Chondrocyte (in vitro differentiated cells): ENCODE results near the gene CDH16. TPM values are rescaled to one million over a fixed set of nuclear protein-coding genes. Genes with fewer than 3 reads are reported as not detected.
"Not testable (repeated sequence)": the region's sequence is repeated elsewhere in the genome, so short reads cannot be mapped to it uniquely, and the experiment has no call there.

Source experiments
- DNase-seq: peaks from one replicate; pipeline ENCODE4 v3.0.0; 2021; ENCODE audit warnings: mixed read lengths, low spot score
- H3K27ac Mint-ChIP-seq: one replicate; pipeline ENCODE4 v1.8.0; 2021; ENCODE audit warnings: mild to moderate bottlenecking, moderate library complexity, mixed read lengths; ENCODE audit not compliant: unreplicated experiment
- H3K27me3 Mint-ChIP-seq: 2 replicates; pipeline ENCODE4 v1.8.0; 2021; ENCODE audit warnings: low read depth, mixed read lengths
- H3K36me3 Mint-ChIP-seq: 2 replicates; pipeline ENCODE4 v1.8.0; 2021; ENCODE audit warnings: low read depth, mixed read lengths
- H3K4me1 Mint-ChIP-seq: 2 replicates; pipeline ENCODE4 v1.8.0; 2021; ENCODE audit warnings: low read depth, mild to moderate bottlenecking, mixed read lengths
- H3K4me3 Mint-ChIP-seq: one replicate; pipeline ENCODE4 v1.8.0; 2021; ENCODE audit warnings: mild to moderate bottlenecking, moderate library complexity, mixed read lengths; ENCODE audit not compliant: unreplicated experiment
- H3K9me3 Mint-ChIP-seq: 2 replicates; pipeline ENCODE4 v1.8.0; 2021; ENCODE audit warnings: low read depth, mixed read lengths
- CTCF ChIP-seq: fragments of 200-600 bp; sonication (generic); IDR thresholded peaks from 2 replicates; pipeline ENCODE4 v1.5.0; 2021; ENCODE audit warnings: antibody characterized with exemption, mild to moderate bottlenecking, moderate library complexity
- total RNA-seq: library from RNA; stranded (reverse); gene quantifications from 3 replicates; pipeline ENCODE4 v1.2.1, GENCODE V29; 2021

Gene CDH16
- total RNA-seq, 1 donor from 2014 or later, result not detected

DNA sequence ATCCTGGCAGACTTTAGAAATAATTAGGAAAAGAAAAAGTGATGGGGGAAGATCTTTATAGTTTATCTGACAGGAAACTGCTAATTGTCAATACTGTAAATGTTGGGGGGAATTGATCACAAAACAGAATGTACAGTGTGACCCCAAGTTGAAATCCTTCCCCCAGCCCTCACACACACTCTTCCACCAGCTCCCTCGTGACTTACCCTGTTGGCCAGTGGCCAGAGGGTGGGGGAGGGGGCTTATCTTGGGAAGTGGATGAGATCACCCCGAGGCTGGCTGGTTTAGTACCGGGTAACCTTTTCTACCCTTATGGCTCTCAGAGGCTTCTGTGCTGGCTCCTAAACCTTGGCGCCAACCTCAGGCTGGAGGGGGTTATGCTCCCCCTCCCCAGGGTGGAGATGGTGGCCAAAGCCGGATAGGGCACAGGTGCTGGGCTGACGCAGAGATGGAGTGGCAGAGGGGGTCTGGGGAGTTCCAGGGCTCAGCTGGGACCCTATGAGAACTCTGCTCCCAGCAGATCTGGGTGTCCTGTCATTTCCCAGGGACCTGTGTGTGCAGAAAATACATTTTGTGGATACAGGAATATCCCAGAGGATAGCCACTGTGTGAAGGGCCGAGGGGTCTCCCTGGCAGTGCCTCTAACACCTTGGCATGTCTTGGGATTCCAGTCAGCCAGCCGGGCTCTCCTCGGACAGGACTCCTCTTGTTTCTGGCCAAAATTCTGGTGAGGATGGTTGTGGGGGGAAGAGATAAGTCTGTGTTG lies 18.6 kb downstream of the CDH16 start:
- no peak for TF ChIP-seq CTCF
- no peaks in the 10 kb centered on the region for H3K27me3 Mint-ChIP-seq
- no peaks in the 10 kb centered on the region for H3K36me3 Mint-ChIP-seq
- peaks cover 54% of the 10 kb centered on the region for H3K4me1 Mint-ChIP-seq
- peak overlapping the region; percentile 57 for H3K27ac Mint-ChIP-seq
- peak; percentile 61 for DNase-seq
- H3K4me3 Mint-ChIP-seq, result no peak overlapping the region
- no peaks in the 10 kb centered on the region for H3K9me3 Mint-ChIP-seq

GRCh38 chr16:66899310-66899944 lies 19.3 kb downstream of the CDH16 start:
- Mint-ChIP-seq H3K9me3 (no peaks in the 10 kb centered on the region), H3K27me3 (no peaks in the 10 kb centered on the region), H3K36me3 (no peaks in the 10 kb centered on the region), H3K4me1 (peaks cover 47% of the 10 kb centered on the region), H3K27ac (peak overlapping the region; percentile 57), H3K4me3 (no peak overlapping the region)
- peak; percentile 66 for DNase-seq
- TF ChIP-seq CTCF, result no peak

- Mint-ChIP-seq H3K4me3 (no peak overlapping the region), H3K27me3 (no peaks in the 10 kb centered on the region), H3K9me3 (no peaks in the 10 kb centered on the region), H3K36me3 (no peaks in the 10 kb centered on the region), H3K4me1 (peaks cover 43% of the 10 kb centered on the region), H3K27ac (no peak overlapping the region)
- DNase-seq, result no peak
- no peak for TF ChIP-seq CTCF
These were observed 19.8 kb downstream of the CDH16 start for GRCh38 chr16:66898933-66899309.

DNA sequence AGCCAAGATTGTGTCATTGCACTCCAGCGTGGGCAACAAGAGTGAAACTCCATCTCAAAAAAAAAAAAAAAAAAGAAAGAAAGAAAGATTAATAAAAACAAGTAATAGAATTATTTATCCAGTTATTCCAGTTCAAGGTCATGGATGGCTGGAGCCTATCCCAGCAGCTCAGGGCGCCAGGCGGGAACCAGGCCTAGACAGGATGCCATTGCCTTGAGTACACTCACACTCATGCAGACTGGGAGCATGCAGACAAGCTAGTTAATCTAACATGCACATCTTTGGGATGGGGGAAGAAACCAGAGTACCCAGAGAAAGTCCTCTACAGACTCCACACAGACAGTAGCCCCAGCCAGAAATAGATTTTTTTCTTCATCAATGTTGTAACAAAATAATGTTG lies 20.5 kb downstream of the CDH16 start:
- H3K27ac Mint-ChIP-seq, result peak overlapping the region; percentile 19
- peaks cover 36% of the 10 kb centered on the region for H3K4me1 Mint-ChIP-seq
- no peak for TF ChIP-seq CTCF
- no peak overlapping the region for H3K4me3 Mint-ChIP-seq
- no peak for DNase-seq
- no peaks in the 10 kb centered on the region for H3K27me3 Mint-ChIP-seq
- H3K36me3 Mint-ChIP-seq, result no peaks in the 10 kb centered on the region
- no peaks in the 10 kb centered on the region for H3K9me3 Mint-ChIP-seq

DNA sequence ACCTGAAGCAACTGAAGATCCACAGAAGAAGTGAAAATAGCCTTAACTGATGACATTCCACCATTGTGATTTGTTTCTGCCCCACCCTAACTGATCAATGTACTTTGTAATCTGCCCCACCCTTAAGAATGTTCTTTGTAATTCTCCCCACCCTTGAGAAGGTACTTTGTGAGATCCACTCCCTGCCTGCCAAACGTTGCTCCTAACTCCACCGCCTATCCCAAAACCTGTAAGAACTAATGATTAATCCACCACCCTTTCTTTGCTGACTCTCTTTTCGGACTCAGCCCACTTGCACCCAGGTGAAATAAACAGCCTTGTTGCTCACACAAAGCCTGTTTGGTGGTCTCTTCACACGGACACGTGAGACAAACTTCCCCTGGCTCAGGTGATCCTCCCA lies 22.0 kb downstream of the CDH16 start:
- not testable (repeated sequence) for H3K4me3 Mint-ChIP-seq, H3K27ac Mint-ChIP-seq, DNase-seq, H3K36me3 Mint-ChIP-seq, H3K9me3 Mint-ChIP-seq, H3K27me3 Mint-ChIP-seq
- H3K4me1 Mint-ChIP-seq, result peaks cover 33% of the 10 kb centered on the region
